Hepatic stellate cell (primary cell): ENCODE data around the gene PATE1.

ENCODE experiments used
- DNase-seq: peaks from one replicate; pipeline ENCODE4 v3.0.0; 2011; ENCODE audit warnings: low spot score

Gene PATE1

GRCh38 chr11:125790825-125791224 lies 44.7 kb downstream of the PATE1 start:
- no peak for DNase-seq

DNA sequence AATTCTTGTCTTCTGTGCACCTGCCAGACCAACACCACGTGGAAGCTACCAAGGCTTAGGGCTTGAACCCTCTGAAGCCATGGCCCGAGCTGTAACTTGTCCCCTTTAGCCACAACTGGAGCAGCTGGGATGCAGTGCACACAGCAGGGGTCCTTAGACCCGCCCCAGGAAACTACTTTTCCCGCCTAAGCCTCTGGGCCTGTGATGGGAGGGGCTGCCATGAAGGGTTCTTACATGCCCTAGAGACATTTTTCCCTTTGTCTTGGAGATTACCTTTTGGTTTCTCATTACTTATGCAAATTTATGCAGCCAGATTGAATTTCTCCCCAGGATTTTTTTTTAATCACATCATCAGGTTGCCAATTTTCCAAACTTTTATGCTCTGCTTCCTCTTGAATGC lies 51.6 kb downstream of the PATE1 start:
- DNase-seq, result no peak
